GM12873 (cell line): Measurements from ENCODE around the gene SLC44A4.

ENCODE experiments used
- CTCF ChIP-seq: IDR thresholded peaks from 2 replicates; pipeline ENCODE4 v1.5.1; 2012; ENCODE audit warnings: low read depth, mild to moderate bottlenecking, moderate library complexity, low read length, control low read depth; ENCODE audit not compliant: insufficient read depth; ENCODE audit errors: missing control alignments

The SLC44A4 gene

DNA sequence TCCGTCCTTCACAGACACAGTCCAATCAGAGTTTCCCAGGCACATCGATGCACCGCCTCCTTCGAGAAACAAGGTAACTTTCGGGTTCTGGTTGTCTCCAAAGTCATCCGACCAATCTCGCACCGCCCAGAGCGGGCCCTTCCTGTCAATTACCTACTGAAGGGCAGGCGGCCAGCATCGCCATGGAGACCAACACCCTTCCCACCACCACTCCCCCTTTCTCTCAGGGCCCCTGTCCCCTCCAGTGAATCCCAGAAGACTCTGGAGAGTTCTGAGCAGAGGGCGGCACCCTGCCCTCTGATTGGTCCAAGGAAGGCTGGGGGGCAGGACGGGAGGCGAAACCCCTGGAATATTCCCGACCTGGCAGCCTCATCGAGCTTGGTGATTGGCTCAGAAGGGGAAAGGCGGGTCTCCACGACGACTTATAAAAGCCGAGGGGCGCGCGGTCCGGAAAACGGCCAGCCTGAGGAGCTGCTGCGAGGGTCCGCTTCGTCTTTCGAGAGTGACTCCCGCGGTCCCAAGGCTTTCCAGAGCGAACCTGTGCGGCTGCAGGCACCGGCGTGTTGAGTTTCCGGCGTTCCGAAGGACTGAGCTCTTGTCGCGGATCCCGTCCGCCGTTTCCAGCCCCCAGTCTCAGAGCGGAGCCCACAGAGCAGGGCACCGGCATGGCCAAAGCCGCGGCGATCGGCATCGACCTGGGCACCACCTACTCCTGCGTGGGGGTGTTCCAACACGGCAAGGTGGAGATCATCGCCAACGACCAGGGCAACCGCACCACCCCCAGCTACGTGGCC, 51.3 kb downstream of the SLC44A4 start, which contains the start of gene HSPA1B:
TSS of gene HSPA1B (plus strand) at position 453 of the 794 bp plus-strand sequence. CDS start at position 666, 213 bp downstream.
- TF ChIP-seq CTCF: no peak

GRCh38 chr6:31826793-31827285, 52.0 kb downstream of the SLC44A4 start:
- no peak for TF ChIP-seq CTCF

DNA sequence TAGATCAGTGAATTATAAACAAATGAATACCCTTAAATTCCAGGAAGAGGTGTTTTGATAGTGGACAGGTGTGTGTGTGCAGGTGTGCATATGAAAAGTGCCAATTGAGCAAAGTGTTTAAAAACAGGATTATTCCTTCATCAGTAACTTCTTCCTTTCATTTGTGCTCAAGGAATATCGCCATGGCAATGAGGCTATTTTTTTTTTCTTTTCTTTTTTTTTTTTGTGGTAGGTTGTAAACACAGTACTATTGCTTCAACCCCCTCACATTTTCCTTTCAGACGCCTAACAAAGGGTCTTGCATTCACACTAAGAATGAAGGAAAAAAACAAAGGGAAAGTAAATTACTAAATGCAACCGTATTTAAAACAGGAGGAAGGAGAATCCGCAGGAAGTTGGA, 53.2 kb downstream of the SLC44A4 start:
- TF ChIP-seq CTCF: no peak

GRCh38 chr6:31822036-31822821, 56.6 kb downstream of the SLC44A4 start:
- no peak for TF ChIP-seq CTCF

DNA sequence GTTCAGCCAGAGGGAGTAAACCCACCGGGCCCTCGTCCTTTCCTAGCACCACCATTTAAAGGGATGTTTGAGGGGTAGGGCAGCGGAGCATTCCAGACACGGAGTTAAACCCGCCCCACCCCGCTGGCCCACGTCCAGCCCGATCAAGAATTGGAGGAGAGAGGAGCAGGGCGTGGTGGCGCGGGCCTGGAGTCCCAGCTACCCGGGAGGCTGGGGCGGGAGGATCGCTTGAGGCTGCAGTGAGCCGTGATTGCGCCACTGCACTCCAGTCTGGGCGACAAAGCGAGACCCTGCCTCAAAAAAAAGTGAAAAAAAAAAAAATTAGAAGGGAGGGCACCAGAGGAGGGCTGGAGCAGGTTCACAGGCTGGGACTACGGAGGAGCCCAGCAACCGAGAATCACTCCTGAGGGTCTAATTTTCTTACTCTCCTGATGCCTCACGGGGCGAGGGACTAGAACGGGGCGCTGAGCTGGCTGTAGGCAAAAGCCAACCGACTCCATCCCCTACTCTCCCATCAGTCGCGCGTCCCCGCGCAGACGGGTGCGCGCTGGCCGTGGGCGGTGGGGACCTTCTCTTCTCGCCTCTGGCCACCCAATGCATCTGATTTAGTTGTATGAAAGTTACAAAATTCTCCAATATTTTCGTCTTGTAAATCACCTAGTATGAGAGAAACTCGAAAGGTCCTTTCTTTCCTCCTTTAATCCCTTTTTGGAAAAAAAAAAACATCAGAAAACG, 57.3 kb downstream of the SLC44A4 start:
- no peak for TF ChIP-seq CTCF

- no peak for TF ChIP-seq CTCF
Measured at GRCh38 chr6:31819871-31820299, 58.9 kb downstream of the SLC44A4 start.
